ENCODE results near the gene ZFAND3.
A peak's percentile ranks its signal among the peaks of the same experiment; 100 is the strongest.

Gene ZFAND3

GRCh38 chr6:38004908-38005307, 185.4 kb downstream of the ZFAND3 start:
- Histone ChIP-seq H3K4me2 (ENCODE audit: low read depth, low read length) (no peak overlapping the region), H3K9ac (ENCODE audit: low read length) (no peak overlapping the region), H4K20me1 (ENCODE audit: insufficient read depth, low read length) (no peaks in the 10 kb centered on the region), H3K9me2 (replicated peaks; ENCODE audit: insufficient read depth, low read length) (no peaks in the 10 kb centered on the region), H3K4me3 (ENCODE audit: low read length) (no peak overlapping the region), H3F3A (ENCODE audit: insufficient read depth, low read length) (no peaks in the 10 kb centered on the region), H3K9me3 (replicated peaks; ENCODE audit: insufficient read depth, low read length) (no peaks in the 10 kb centered on the region), H3K27me3 (replicated peaks; ENCODE audit: insufficient read depth, low read length) (no peaks in the 10 kb centered on the region), H3K36me3 (replicated peaks; ENCODE audit: insufficient read depth, low read length) (no peaks in the 10 kb centered on the region), H3K4me1 (ENCODE audit: low read length) (no peaks in the 10 kb centered on the region), H3K79me2 (ENCODE audit: low read length) (0 out of 2 replicates have a peak, but pooled peaks cover 4% of the 10 kb centered on the region), H2AFZ (ENCODE audit: low read length) (no peak overlapping the region), H3K27ac (ENCODE audit: low read length) (no peak overlapping the region)
- TF ChIP-seq EZH2 (optimal IDR thresholded peaks at IDR 0.05; ENCODE audit: low read depth, low read length) (no peak), EZH2phosphoT487 (IDR thresholded peaks at IDR 0.05; ENCODE audit: low read length) (no peak)
- TF ChIP-seq, protein P1, sequence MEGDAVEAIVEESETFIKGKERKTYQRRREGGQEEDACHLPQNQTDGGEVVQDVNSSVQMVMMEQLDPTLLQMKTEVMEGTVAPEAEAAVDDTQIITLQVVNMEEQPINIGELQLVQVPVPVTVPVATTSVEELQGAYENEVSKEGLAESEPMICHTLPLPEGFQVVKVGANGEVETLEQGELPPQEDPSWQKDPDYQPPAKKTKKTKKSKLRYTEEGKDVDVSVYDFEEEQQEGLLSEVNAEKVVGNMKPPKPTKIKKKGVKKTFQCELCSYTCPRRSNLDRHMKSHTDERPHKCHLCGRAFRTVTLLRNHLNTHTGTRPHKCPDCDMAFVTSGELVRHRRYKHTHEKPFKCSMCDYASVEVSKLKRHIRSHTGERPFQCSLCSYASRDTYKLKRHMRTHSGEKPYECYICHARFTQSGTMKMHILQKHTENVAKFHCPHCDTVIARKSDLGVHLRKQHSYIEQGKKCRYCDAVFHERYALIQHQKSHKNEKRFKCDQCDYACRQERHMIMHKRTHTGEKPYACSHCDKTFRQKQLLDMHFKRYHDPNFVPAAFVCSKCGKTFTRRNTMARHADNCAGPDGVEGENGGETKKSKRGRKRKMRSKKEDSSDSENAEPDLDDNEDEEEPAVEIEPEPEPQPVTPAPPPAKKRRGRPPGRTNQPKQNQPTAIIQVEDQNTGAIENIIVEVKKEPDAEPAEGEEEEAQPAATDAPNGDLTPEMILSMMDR (IDR thresholded peaks at IDR 0.05; ENCODE audit: low read length), result no peak
- DNase-seq, result no peak

DNA sequence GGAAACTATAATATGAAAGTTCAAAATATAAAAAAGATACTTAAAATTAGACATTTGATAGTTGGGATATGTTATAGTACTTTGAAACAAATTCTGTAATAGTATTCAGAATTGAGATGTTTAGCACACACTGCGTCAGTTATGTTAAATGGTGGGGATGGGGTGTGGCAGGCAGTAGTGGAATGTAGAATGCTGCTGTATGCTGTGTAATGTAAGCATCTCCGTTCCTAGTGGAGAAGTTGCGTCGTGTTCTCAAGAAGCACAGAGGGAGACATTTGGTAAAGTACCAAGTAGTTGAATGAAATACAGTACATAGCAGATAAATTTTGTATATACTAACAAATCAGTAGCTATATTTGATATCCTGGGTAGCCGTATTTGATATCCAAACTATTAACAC, 192.4 kb downstream of the ZFAND3 start:
- Histone ChIP-seq H3K4me1 (ENCODE audit: low read length) (no peaks in the 10 kb centered on the region), H3F3A (ENCODE audit: insufficient read depth, low read length) (no peaks in the 10 kb centered on the region), H2AFZ (ENCODE audit: low read length) (no peak overlapping the region), H3K4me3 (ENCODE audit: low read length) (no peak overlapping the region), H3K79me2 (ENCODE audit: low read length) (no peaks in the 10 kb centered on the region), H3K27ac (ENCODE audit: low read length) (no peak overlapping the region), H3K9me3 (replicated peaks; ENCODE audit: insufficient read depth, low read length) (no peaks in the 10 kb centered on the region), H3K4me2 (ENCODE audit: low read depth, low read length) (no peak overlapping the region), H3K9ac (ENCODE audit: low read length) (no peak overlapping the region), H4K20me1 (ENCODE audit: insufficient read depth, low read length) (no peaks in the 10 kb centered on the region), H3K36me3 (replicated peaks; ENCODE audit: insufficient read depth, low read length) (no peaks in the 10 kb centered on the region), H3K9me2 (replicated peaks; ENCODE audit: insufficient read depth, low read length) (no peaks in the 10 kb centered on the region), H3K27me3 (replicated peaks; ENCODE audit: insufficient read depth, low read length) (no peaks in the 10 kb centered on the region)
- no peak for DNase-seq
- no peak for TF ChIP-seq EZH2 (optimal IDR thresholded peaks at IDR 0.05; ENCODE audit: low read depth, low read length)
- TF ChIP-seq, protein P1 (IDR thresholded peaks at IDR 0.05; ENCODE audit: low read length), result no peak
- TF ChIP-seq EZH2phosphoT487 (IDR thresholded peaks at IDR 0.05; ENCODE audit: low read length), result no peak

GRCh38 chr6:38012573-38012972, 193.0 kb downstream of the ZFAND3 start:
- Histone ChIP-seq H2AFZ (ENCODE audit: low read length) (no peak overlapping the region), H3K27me3 (replicated peaks; ENCODE audit: insufficient read depth, low read length) (no peaks in the 10 kb centered on the region), H3K27ac (ENCODE audit: low read length) (no peak overlapping the region), H3K9ac (ENCODE audit: low read length) (no peak overlapping the region), H4K20me1 (ENCODE audit: insufficient read depth, low read length) (no peaks in the 10 kb centered on the region), H3K9me2 (replicated peaks; ENCODE audit: insufficient read depth, low read length) (no peaks in the 10 kb centered on the region), H3F3A (ENCODE audit: insufficient read depth, low read length) (no peaks in the 10 kb centered on the region), H3K36me3 (replicated peaks; ENCODE audit: insufficient read depth, low read length) (no peaks in the 10 kb centered on the region), H3K4me3 (ENCODE audit: low read length) (no peak overlapping the region), H3K79me2 (ENCODE audit: low read length) (no peaks in the 10 kb centered on the region), H3K4me1 (ENCODE audit: low read length) (no peaks in the 10 kb centered on the region), H3K9me3 (replicated peaks; ENCODE audit: insufficient read depth, low read length) (no peaks in the 10 kb centered on the region), H3K4me2 (ENCODE audit: low read depth, low read length) (no peak overlapping the region)
- TF ChIP-seq EZH2 (optimal IDR thresholded peaks at IDR 0.05; ENCODE audit: low read depth, low read length), result no peak
- TF ChIP-seq, protein P1 (IDR thresholded peaks at IDR 0.05; ENCODE audit: low read length), result peak; percentile 46
- DNase-seq, result peak; percentile 11
